HG03060 (cell line): ENCODE results near the gene HTT.
"Not testable (repeated sequence)": the region's sequence is repeated elsewhere in the genome, so short reads cannot be mapped to it uniquely, and the experiment has no call there.

ENCODE experiments used
- ATAC-seq: cut with Tn5 transposase; IDR thresholded peaks from one replicate; pipeline ENCODE4 v1.9.1; 2021; ENCODE audit warnings: low read depth, moderate number of reproducible peaks; ENCODE audit not compliant: unreplicated experiment

HTT gene

DNA sequence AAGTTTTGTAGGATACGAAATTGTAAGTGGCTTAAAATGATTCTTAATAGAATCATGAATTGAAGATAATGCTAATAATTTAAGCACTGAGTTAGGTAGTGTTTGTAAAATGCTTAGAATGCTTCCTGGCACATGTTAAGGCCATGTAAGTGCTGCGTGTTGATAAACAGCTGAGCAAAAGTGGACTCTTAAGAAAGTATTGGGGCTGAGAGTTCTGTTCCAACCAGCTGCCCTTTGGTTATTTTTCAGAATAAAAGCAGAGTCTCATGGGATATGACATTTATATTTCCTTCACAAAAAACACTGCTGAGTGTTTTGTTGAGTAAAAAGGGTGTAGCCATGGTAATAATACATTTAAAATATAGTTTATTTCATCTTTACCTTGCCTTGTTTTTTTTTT lies 42.5 kb downstream of the HTT start:
- ATAC-seq, result no peak

DNA sequence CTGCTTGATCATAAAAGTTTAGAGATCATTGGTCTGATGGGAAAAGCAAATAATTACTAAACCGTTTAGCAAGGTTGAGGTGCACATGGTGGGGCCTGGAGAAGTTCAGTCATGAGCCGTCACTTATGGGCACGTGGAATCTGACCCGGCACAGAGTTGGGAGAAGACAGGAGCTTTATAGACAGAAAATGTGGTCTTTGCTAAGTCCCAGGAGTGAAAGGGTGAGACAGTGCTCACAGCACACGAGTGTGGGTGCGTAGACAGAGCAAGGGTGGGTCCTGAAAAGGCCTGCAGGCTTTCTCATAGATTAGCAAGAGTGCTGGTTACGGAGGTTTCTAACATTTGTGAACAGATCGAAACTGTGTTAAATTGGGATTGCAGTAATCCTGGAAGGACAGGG lies 43.8 kb downstream of the HTT start:
- no peak for ATAC-seq

DNA sequence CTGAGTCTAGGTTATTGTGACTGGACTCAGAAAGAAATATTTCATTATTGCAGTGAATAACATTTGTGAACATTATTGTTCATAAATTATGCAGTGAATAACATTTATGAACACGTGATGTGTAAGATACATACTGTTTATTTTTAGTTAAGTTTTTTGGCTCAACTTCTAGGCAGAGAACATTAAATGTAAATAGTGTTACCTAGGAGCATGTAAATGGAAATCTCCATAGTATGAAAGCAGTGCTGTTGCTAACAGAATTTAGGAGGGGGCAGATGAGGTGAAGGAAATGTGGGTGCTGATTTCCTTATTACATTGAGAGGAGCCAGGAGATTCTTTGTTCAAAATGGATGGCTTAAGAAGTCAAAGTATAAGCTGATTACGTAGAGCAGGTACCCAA lies 45.0 kb downstream of the HTT start:
- ATAC-seq, result no peak

DNA sequence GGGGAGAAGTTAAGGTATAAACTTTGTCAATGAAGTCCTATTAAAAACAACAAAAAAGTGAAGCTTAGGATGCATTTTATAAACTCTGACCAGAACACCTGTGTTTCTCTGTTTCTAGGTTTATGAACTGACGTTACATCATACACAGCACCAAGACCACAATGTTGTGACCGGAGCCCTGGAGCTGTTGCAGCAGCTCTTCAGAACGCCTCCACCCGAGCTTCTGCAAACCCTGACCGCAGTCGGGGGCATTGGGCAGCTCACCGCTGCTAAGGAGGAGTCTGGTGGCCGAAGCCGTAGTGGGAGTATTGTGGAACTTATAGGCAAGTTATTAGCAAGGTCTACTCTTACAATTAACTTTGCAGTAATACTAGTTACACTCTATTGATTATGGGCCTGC lies 46.6 kb downstream of the HTT start:
- ATAC-seq, result no peak

DNA sequence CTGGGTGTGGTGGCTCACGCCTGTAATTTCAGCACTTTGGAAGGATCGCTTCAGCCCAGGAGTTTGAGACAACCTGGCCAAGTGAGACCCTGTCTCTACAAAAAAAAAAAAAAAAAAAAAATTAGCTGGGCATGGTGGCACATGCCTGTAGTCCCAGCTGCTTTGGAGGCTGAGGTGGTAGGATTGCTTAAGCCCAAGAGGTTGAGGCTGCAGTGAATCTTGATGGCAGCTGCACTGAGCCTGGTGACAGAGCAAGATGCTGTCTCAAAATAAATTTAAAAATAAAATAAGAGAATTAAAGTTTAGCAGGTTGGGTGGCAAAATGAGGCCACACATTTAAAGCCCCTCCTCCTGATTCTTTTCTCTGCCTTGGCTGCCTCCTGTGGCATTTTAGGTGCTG lies 47.1 kb downstream of the HTT start:
- no peak for ATAC-seq

DNA sequence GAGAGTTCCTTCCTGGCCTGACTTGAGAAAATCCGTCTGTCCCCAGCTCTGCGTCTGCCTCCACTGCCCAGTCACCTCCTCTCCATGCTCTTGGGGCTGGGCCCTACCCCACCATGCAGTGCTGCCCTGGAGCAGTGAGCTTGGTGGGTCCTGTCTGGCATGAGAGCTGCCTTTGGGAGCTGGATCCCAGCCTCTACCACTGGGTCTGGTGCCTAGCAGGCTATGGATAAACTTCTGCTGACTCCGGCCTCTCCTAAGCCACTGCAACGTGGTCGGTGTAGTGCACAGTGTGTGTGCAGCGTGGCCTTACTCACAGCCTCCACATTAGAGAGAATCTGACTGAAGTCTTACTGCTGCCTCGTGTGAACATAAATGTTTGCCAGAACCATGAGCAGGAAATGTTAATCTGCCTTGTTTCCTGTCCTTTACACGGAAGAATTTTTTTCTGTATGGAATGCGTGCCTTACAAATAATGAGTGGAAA lies 47.6 kb downstream of the HTT start:
- no peak for ATAC-seq

DNA sequence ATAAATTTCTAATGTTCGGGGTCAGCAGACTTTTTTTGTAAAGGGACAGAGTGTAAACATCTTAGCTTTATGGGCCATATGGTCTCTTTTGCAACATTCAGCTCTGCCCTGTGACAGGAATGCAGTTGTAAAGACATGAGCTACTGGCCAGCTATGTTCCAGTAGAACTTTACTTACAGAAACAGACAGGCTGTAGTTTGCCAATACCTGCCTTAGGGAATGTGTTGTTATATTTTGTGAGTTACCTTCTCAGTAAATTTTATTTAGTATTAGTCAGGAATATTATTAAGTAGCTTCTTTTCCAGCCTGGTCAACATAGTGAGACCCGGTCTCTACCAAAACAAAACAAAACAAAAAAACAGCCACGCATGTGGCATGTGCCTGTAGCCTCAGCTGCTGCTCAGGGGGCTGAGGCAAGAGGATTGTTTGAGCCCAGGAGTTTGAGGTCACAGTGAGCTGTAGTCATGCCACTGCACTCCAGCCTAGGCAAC lies 48.7 kb downstream of the HTT start:
- no peak for ATAC-seq

DNA sequence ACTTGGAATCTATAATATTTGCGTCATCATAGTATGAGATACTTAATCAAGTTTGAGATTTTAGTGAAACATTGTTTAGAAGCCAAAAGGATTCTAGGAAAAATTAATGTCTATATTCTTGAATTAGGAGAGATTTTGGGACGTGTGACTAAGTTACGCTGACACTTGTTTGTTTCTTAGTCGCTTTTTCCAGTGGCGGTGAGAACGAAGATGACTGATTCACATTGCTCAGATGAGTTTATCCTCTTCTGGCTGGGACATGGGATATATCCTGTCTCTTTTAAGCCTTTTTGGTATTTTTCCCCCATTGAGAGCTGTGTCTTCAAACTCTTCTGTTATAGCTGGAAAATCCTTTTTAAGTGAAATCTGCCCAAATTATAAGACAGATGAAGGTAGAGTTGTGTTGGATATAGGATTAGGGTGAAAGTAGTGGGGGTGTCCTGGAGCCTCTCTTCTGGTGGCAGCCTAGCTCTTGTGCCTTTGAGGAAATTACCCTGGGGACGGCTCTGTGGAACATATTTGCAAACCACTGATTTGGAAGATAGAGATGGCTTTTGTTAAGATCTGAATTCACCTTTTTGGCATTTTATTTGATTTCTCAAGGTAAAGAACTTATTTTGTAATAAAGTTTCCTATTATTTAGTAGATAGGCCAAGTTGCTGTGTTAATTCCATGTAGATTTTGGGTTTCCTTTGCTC lies 49.7 kb downstream of the HTT start:
- no peak for ATAC-seq

DNA sequence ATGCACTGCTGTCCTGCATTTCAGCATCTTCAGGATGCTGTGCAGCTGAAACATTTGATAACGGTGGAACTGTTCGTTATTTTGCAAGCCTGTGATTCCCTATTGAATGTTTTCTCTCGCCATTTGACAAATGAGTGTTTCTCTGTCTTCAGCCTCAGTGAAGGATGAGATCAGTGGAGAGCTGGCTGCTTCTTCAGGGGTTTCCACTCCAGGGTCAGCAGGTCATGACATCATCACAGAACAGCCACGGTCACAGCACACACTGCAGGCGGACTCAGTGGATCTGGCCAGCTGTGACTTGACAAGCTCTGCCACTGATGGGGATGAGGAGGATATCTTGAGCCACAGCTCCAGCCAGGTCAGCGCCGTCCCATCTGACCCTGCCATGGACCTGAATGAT lies 52.6 kb downstream of the HTT start:
- ATAC-seq, result no peak

DNA sequence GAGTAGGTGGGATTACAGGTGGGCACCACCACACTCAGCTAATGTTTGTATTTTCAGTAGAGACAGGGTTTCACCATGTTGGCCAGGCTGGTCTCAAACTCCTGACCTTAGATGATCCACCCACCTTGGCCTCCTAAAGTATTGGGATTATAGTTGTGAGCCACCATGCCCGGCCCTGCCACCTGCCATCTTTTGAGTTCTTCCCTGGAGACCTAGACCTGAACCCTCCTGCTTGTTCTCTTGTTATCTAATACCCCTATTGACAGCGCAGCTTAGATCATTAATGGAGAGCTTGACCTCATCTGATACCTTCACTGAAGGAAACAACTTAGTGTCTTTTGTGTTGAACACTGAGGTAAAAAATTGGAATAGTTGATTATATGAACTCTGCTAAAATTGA lies 53.6 kb downstream of the HTT start:
- no peak for ATAC-seq

DNA sequence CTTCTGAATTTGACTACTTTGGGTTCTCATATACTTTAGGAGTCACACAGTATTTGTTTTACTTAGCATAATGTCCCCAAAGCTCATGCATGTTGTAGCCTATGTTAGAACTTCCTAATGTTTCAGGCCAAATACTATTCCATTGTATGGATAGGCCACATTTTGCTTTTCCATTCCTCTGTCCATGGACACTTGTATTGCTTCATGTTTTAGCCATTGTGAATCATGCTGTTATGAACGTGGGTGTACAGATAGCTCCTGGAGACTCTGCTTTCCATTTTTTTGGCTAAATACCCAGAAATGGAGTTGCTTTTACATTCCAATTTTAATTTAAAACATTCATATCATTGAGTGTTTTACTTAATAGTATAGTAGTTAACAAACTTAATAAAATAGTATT lies 54.5 kb downstream of the HTT start:
- no peak for ATAC-seq

DNA sequence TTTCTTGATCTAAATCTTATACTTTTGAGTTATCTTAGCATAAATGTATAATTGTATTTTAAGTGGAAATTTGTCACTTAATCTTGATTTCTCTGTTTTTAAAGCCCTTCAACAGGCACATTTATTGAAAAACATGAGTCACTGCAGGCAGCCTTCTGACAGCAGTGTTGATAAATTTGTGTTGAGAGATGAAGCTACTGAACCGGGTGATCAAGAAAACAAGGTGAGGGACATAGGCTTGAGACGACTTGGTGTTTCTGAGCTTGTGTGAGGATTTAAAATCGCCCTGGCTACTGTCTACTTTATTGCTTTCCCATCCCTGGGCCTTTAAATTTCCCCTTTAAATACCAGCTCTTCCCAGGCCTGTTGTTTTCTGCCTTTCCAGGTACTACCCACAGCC lies 55.7 kb downstream of the HTT start:
- no peak for ATAC-seq

DNA sequence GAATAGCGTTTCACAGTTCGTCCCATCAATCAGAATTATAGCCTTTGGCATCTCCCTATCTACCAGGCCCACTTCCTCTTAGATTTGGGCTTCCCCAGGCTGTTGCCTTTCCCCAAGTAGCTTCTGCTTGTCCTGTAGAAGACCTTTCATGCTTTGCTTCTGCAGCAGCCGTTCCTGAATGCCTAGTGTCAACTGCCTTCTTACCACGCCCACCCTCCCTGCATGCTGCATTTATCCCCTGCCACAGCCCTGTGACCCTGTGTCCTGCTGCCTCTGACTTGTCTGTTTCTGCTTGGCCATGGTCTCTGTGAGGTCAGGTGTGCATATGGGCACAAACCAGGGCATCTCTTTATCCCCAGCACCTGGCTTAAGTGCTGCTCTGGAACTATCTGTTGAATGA lies 56.3 kb downstream of the HTT start:
- ATAC-seq, result no peak

DNA sequence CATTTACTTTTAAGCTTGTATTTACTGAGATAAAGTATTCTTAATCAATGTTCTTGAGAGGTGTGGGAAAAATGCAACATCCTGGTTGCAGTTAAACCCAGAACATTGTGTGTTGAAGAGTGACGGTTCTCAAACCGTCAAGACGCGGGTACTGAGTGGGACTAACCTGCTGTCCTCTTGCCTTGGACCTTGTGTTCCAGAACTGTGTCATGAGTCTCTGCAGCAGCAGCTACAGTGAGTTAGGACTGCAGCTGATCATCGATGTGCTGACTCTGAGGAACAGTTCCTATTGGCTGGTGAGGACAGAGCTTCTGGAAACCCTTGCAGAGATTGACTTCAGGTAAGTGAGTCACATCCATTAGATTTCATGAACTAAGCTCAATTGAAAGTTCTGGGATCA lies 59.7 kb downstream of the HTT start:
- no peak for ATAC-seq

DNA sequence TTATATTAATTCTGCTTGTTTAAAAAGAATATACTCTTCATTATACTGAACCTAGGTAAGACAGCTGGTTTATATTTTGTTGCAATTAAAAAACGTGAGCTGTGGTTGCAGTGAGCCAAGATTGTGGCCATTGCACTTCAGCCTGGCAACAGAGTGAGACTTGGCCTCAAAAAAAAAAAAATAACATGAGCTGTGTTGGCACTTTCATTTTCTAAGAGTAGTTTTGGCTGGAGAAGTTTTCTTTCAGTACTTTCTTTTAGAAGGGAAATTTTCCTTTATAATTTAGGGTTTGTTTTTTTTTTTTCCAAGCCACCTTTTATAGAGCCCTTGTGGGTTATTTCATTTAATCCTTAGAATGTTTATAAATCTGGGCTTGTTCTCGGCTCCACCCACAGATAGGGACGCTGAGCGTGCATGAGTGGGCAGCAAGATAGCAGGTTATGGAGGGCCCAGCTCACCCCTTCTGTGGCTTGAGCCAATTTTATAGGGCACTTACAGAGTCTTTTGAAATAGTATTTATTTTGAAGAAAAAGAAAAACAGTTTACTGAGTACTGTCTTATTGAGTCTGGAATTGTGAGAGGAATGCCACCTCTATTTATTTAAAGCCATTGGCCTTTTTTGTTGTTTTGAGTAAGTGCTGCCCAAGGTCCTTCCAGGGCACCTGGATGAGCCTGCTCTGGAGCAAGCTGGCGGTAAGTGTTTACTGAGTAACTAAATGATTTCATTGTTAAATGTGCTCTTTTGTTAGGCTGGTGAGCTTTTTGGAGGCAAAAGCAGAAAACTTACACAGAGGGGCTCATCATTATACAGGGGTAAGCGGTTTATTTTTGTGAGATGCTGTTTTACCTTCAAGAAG lies 60.9 kb downstream of the HTT start:
- no peak for ATAC-seq

DNA sequence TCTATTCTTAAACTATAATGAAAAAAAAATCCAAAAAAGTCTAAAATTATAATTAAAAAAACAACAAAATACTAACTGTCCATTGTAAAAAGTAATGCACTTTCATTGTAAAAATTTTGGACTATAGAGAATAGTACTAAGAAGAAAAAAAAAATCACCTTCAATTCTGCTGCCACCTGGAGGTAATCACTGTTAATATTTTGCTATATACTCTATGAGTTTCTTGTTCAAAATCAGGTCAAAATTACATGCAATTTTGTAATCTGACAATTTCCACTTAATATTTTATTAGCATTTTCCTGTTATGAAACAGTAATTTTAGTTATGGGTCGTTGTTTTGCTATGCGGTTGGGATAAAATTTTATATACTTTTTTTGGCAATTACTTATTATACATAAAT lies 62.0 kb downstream of the HTT start:
- ATAC-seq, result no peak

DNA sequence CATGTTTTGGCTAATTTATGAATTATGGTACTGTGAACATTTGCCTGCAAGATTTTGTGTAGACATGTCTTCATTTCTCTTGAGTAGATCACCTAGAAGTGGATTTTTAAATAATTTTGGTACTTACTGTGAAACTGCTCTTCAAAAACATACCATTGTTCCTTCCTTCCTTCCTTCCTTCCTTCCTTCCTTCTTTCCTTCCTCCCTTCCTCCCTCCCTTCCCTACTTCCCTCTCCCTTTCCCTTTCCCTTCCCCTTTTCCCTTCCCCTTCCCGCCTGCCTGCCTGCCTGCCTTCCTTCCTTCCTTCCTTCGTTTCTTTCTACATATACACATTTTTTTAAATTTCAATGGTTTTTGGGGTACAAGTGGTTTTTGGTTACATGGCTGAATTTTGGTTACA lies 63.4 kb downstream of the HTT start:
- no peak for ATAC-seq

DNA sequence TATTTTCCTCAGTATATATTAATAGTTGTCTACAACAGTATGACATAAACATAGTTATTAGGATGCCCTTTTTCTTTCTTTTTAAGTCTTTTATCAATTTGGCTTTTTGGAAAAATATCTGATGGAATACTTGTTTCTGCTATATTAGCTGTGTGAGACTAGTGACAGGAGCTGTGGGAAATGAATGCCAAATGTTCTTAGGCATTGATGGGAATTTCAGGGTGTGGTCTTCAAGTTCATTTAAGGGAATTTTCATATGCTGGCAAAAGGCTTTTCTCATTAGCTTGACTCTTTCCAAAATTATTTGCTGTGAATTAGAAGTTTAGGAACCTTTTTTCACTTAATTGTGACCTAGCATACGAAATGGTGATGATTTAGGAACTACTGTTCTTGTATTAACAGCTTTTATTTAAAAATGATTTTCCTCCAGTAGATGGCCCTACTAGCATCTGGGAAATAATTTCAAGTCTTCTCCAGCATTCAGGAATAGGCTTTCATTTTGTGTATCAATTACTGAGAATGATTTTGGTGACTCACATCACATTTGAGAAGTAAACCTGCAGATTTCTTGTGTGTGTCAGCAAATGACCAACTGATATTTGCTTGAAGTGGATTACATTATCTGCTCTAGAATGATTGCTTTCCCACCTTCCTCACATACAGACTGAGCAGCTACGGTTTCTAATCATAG lies 70.9 kb downstream of the HTT start:
- ATAC-seq, result no peak

DNA sequence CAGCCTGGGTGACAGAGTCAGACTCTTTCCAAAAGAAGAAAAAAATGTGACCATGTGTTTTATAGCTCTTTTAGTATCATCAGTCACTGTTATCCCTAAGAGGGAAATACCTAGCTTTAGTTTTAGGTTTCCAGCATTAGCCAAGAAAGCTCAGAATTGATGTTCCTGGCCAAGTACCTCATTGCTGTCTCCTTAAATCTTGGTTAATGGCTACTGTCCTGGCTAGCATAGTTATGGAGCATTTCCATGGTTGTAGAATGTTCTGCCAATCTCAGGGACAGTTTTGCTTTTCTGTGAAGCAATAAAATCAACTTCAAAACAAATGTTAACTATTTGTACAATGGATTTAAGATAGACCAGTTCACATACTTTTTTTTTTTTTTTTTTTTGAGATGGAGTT lies 74.4 kb downstream of the HTT start:
- ATAC-seq, result no peak

DNA sequence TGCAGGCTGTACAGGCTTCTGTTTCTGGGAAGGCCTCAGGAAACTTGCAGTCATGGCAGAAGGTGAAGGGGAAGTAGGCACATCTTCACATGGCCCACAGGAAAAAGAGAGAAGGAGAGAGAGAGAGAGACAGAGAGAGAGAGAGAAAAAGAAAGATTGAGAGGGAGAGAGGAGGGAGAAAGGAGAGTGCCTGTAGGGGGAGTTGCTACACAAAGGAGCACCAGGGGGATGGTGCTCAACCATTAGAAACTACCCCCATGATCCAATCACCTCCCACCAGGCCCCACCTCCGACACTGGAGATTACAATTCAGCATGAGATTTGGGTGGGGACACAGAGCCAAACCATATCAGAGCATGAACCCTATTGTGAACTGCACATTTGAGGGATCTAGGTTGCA lies 76.8 kb downstream of the HTT start:
- not testable (repeated sequence) for ATAC-seq

DNA sequence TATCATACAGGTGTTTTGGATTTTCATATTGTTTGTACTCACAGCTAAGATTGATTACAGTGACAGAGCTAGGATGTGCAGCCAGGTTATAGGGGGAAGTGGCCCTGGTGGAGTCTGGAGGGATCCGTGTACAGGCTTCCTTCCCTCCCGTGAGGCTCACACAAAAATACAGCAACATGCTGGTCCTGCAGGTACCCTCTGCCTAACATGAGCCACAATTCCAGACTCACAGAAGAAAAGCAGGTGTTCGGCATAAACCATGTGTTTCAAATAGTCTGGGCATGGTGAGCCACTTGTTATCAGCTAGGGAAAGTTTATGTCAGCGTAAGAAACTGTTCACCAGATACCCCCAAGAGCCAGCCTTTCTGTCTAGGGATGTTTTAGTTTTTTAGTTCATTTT lies 82.9 kb downstream of the HTT start:
- no peak for ATAC-seq
